Measurements from ENCODE around the gene FTO.

The FTO gene

GRCh38 chr16:53707671-53708070 lies 3.7 kb downstream of the FTO start:
- Histone ChIP-seq H3K27ac (no peak overlapping the region), H3K4me3 (no peak overlapping the region)
- DNase-seq (ENCODE audit: low spot score), result no peak
- TF ChIP-seq, protein P1, sequence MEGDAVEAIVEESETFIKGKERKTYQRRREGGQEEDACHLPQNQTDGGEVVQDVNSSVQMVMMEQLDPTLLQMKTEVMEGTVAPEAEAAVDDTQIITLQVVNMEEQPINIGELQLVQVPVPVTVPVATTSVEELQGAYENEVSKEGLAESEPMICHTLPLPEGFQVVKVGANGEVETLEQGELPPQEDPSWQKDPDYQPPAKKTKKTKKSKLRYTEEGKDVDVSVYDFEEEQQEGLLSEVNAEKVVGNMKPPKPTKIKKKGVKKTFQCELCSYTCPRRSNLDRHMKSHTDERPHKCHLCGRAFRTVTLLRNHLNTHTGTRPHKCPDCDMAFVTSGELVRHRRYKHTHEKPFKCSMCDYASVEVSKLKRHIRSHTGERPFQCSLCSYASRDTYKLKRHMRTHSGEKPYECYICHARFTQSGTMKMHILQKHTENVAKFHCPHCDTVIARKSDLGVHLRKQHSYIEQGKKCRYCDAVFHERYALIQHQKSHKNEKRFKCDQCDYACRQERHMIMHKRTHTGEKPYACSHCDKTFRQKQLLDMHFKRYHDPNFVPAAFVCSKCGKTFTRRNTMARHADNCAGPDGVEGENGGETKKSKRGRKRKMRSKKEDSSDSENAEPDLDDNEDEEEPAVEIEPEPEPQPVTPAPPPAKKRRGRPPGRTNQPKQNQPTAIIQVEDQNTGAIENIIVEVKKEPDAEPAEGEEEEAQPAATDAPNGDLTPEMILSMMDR (IDR thresholded peaks at IDR 0.05), result no peak

- TF ChIP-seq, protein P1 (IDR thresholded peaks at IDR 0.05), result no peak
- DNase-seq (ENCODE audit: low spot score), result no peak
- H3K27ac ChIP-seq, result no peak overlapping the region
- H3K4me3 ChIP-seq, result no peak overlapping the region
These were observed 4.5 kb downstream of the FTO start for GRCh38 chr16:53708490-53708889.

GRCh38 chr16:53711390-53711789 lies 7.4 kb downstream of the FTO start:
- TF ChIP-seq, protein P1 (IDR thresholded peaks at IDR 0.05), result no peak
- Histone ChIP-seq H3K27ac (no peak overlapping the region), H3K4me3 (no peak overlapping the region)
- no peak for DNase-seq (ENCODE audit: low spot score)

GRCh38 chr16:53712065-53712464 lies 8.1 kb downstream of the FTO start:
- H3K4me3 ChIP-seq, result no peak overlapping the region
- DNase-seq (ENCODE audit: low spot score), result no peak
- no peak overlapping the region for H3K27ac ChIP-seq
- TF ChIP-seq, protein P1 (IDR thresholded peaks at IDR 0.05), result no peak

DNA sequence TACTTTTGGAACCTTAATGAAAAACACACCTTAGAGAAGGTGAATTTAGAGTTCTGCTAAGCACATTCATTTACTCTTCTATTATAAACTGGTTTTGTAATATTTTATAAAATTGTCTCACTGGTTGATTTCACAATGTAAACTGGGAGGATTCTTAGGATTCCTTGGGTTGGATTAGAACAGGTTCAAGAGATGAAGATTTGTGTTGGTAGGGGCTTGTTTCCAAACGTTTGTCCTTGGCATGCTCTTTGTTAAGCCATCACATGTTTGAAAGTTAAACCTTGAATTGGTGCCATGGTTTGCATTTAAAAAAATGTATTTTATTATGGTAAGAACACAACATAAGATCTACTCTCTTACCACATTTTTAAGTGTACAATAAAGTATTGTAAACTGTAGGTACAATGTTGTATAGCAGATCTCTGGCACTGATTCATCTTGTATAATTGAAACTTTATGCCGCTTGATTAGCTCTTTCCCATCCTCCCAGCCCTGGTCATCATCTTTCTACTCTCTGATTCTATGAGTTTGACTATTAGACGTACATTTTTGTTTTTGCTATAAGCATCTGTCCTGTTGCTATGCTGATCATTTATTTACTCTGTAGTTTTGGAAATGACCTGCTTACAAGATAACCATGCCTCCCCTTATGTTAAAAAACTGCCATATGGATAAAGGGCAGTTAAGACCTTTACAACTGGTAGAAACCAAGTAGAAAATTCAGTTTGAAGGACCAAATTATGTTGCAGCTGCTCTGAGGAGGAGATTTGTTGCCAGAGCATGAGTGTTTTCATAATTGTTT lies 9.6 kb downstream of the FTO start:
- TF ChIP-seq, protein P1 (IDR thresholded peaks at IDR 0.05), result no peak
- no peak for DNase-seq (ENCODE audit: low spot score)
- peak overlapping the region in 1 of 2 donors; percentile 35 for H3K27ac ChIP-seq
- no peak overlapping the region for H3K4me3 ChIP-seq

GRCh38 chr16:53714205-53715022 lies 10.5 kb downstream of the FTO start:
- no peak for DNase-seq (ENCODE audit: low spot score)
- Histone ChIP-seq H3K4me3 (no peak overlapping the region), H3K27ac (peak overlapping the region in 1 of 2 donors; percentile 35)
- TF ChIP-seq, protein P1 (IDR thresholded peaks at IDR 0.05), result no peak
